ENCODE results near the gene ABCD1.

DNA sequence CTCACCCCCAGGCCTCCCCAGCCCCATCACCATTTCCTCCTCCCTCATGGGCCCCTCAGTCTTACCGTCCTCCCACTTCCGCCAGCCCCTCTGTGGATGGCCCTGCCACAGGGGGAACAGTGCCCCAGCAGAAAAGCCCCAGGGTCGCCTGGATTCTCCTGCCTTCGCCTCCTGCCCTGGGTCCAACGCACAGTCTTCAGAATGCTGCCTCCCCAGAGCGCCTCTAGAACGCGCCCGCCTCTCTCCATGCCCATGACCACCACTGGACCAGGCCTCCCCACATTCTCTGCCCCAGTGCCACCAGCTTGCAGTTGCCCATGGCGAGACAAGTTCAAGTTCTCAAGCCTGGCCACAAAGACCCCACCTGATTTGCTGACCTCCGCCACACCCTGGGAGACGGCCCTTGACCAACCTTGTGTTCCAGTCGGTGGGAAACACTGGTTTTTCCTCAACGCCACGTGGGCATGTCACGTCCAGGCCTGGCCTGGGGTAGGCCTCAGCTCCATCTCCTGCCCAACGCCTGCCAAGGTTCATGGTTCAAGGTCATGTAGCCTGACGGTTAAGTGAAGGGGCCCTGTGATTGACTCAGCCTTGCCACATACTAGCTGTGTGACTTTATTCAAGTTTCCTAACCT, 38.8 kb downstream of the ABCD1 start:
- TF ChIP-seq, protein P1, sequence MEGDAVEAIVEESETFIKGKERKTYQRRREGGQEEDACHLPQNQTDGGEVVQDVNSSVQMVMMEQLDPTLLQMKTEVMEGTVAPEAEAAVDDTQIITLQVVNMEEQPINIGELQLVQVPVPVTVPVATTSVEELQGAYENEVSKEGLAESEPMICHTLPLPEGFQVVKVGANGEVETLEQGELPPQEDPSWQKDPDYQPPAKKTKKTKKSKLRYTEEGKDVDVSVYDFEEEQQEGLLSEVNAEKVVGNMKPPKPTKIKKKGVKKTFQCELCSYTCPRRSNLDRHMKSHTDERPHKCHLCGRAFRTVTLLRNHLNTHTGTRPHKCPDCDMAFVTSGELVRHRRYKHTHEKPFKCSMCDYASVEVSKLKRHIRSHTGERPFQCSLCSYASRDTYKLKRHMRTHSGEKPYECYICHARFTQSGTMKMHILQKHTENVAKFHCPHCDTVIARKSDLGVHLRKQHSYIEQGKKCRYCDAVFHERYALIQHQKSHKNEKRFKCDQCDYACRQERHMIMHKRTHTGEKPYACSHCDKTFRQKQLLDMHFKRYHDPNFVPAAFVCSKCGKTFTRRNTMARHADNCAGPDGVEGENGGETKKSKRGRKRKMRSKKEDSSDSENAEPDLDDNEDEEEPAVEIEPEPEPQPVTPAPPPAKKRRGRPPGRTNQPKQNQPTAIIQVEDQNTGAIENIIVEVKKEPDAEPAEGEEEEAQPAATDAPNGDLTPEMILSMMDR (IDR thresholded peaks at IDR 0.05; ENCODE audit: poor library complexity, severe bottlenecking): no peak
- TF ChIP-seq POLR2AphosphoS5 (IDR thresholded peaks at IDR 0.05) (no peak), EZH2 (IDR thresholded peaks at IDR 0.05; ENCODE audit: borderline replicate concordance, insufficient read depth, low read length, poor library complexity, severe bottlenecking) (no peak), SMC3 (conservative IDR thresholded peaks at IDR 0.05; ENCODE audit: poor library complexity) (no peak), RAD21 (conservative IDR thresholded peaks at IDR 0.05) (no peak), EP300 (conservative IDR thresholded peaks at IDR 0.05; ENCODE audit: poor library complexity, severe bottlenecking) (no peak), TAF1 (IDR thresholded peaks at IDR 0.05; ENCODE audit: low read depth) (no peak), MXI1 (conservative IDR thresholded peaks at IDR 0.05; ENCODE audit: poor library complexity, severe bottlenecking) (no peak)
- TF ChIP-seq, protein P2, sequence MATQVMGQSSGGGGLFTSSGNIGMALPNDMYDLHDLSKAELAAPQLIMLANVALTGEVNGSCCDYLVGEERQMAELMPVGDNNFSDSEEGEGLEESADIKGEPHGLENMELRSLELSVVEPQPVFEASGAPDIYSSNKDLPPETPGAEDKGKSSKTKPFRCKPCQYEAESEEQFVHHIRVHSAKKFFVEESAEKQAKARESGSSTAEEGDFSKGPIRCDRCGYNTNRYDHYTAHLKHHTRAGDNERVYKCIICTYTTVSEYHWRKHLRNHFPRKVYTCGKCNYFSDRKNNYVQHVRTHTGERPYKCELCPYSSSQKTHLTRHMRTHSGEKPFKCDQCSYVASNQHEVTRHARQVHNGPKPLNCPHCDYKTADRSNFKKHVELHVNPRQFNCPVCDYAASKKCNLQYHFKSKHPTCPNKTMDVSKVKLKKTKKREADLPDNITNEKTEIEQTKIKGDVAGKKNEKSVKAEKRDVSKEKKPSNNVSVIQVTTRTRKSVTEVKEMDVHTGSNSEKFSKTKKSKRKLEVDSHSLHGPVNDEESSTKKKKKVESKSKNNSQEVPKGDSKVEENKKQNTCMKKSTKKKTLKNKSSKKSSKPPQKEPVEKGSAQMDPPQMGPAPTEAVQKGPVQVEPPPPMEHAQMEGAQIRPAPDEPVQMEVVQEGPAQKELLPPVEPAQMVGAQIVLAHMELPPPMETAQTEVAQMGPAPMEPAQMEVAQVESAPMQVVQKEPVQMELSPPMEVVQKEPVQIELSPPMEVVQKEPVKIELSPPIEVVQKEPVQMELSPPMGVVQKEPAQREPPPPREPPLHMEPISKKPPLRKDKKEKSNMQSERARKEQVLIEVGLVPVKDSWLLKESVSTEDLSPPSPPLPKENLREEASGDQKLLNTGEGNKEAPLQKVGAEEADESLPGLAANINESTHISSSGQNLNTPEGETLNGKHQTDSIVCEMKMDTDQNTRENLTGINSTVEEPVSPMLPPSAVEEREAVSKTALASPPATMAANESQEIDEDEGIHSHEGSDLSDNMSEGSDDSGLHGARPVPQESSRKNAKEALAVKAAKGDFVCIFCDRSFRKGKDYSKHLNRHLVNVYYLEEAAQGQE (IDR thresholded peaks at IDR 0.05; ENCODE audit: borderline replicate concordance): no peak

Measured in neural cell (in vitro differentiated cells).